H1 (cell line): ENCODE data around the gene ZNF282. TPM values are rescaled to one million over a fixed set of nuclear protein-coding genes. Genes with fewer than 3 reads are reported as not detected.

Source experiments
- ASH2L ChIP-seq: fragments of 200-600, 300-600 bp; sonication (generic); IDR thresholded peaks from one replicate; pipeline ENCODE4 v1.7.1; 2017; ENCODE audit warnings: low read length
- CBX8 ChIP-seq: fragments of 300-800, 300-1000 bp; sonication (generic); IDR thresholded peaks from 2 replicates; pipeline ENCODE4 v1.7.1; 2016; ENCODE audit warnings: low read depth, low read length, borderline replicate concordance
- CHD2 ChIP-seq: IDR thresholded peaks from 2 replicates; pipeline ENCODE4 v1.6.1; 2012; ENCODE audit warnings: low read length, improper control_type of control experiment
- CREB1 ChIP-seq: IDR thresholded peaks from 2 replicates; pipeline ENCODE4 v1.6.1; 2012; ENCODE audit warnings: inconsistent platforms
- EGR1 ChIP-seq: IDR thresholded peaks from 2 replicates; pipeline ENCODE4 v1.6.1; 2011; ENCODE audit warnings: low read depth, low read length, borderline replicate concordance
- EP300 ChIP-seq, 2 experiments: IDR thresholded peaks; 1 replicate in 1 of 2; 2 replicates in 1 of 2; pipeline ENCODE4 v1.6.1; 2011 to 2012; ENCODE audit warnings: low read depth in 2 of 2, low read length in 2 of 2, mild to moderate bottlenecking in 2 of 2, borderline replicate concordance in 1 of 2, inconsistent platforms in 1 of 2, moderate library complexity in 1 of 2
- GABPA ChIP-seq: IDR thresholded peaks from 2 replicates; pipeline ENCODE4 v1.6.1; 2011; ENCODE audit warnings: mild to moderate bottlenecking, low read length, moderate library complexity, borderline replicate concordance; ENCODE audit not compliant: insufficient read depth
- GTF2F1 ChIP-seq: IDR thresholded peaks from 2 replicates; pipeline ENCODE4 v1.6.1; 2012; ENCODE audit warnings: low read depth, low read length, improper control_type of control experiment, borderline replicate concordance
- KDM4A ChIP-seq: IDR thresholded peaks from one replicate; pipeline ENCODE4 v1.7.1; 2012; ENCODE audit warnings: low read depth, mild to moderate bottlenecking, moderate library complexity, low read length, inconsistent platforms; ENCODE audit not compliant: severe bottlenecking
- NANOG ChIP-seq: IDR thresholded peaks from 2 replicates; pipeline ENCODE4 v1.6.1; 2011; ENCODE audit warnings: low read length, low read depth, mild to moderate bottlenecking, inconsistent platforms; ENCODE audit not compliant: insufficient read depth, poor library complexity, severe bottlenecking
- PHF8 ChIP-seq: fragments of 200-600 bp; sonication (generic); conservative IDR thresholded peaks from 2 replicates; pipeline ENCODE4 v1.7.1; 2012; ENCODE audit warnings: low read depth, mild to moderate bottlenecking, inconsistent platforms, low read length, moderate library complexity
- POLR2A ChIP-seq, 2 experiments: IDR thresholded peaks; 1 replicate in 1 of 2; 2 replicates in 1 of 2; pipeline ENCODE4 v1.6.1; 2011; ENCODE audit warnings: low read depth in 2 of 2, low read length in 2 of 2, mild to moderate bottlenecking in 2 of 2; ENCODE audit errors: control extremely low read depth in 1 of 2
- RAD21 ChIP-seq, 2 experiments: IDR thresholded peaks in 1 of 2; conservative IDR thresholded peaks in 1 of 2; 2 replicates each; pipeline ENCODE4 v1.6.1; 2011; ENCODE audit warnings: low read depth in 2 of 2, low read length in 2 of 2, improper control_type of control experiment in 1 of 2, inconsistent platforms in 1 of 2, mild to moderate bottlenecking in 1 of 2, moderate library complexity in 1 of 2
- RBBP5 ChIP-seq: IDR thresholded peaks from 2 replicates; pipeline ENCODE4 v1.7.1; 2012; ENCODE audit warnings: low read depth, mild to moderate bottlenecking, inconsistent platforms, low read length, moderate library complexity, borderline replicate concordance
- RFX5 ChIP-seq: IDR thresholded peaks from 2 replicates; pipeline ENCODE4 v1.6.1; 2011; ENCODE audit warnings: low read depth, low read length, improper control_type of control experiment, borderline replicate concordance
- SIN3A ChIP-seq, 2 experiments: IDR thresholded peaks in 1 of 2; conservative IDR thresholded peaks in 1 of 2; 2 replicates each; pipeline ENCODE4 v1.6.1; 2011 to 2012; ENCODE audit warnings: low read length in 2 of 2, improper control_type of control experiment in 1 of 2, low read depth in 1 of 2, mild to moderate bottlenecking in 1 of 2
- SIX5 ChIP-seq: IDR thresholded peaks from 2 replicates; pipeline ENCODE4 v1.6.1; 2011; ENCODE audit warnings: mild to moderate bottlenecking, low read depth, low read length
- SP4 ChIP-seq: IDR thresholded peaks from 2 replicates; pipeline ENCODE4 v1.6.1; 2012; ENCODE audit warnings: low read length, inconsistent platforms
- TAF1 ChIP-seq: IDR thresholded peaks from 2 replicates; pipeline ENCODE4 v1.6.1; 2011; ENCODE audit warnings: mild to moderate bottlenecking, low read depth, low read length
- TBP ChIP-seq: IDR thresholded peaks from 2 replicates; pipeline ENCODE4 v1.6.1; 2011; ENCODE audit warnings: low read depth, low read length, improper control_type of control experiment
- TEAD4 ChIP-seq: IDR thresholded peaks from 2 replicates; pipeline ENCODE4 v1.6.1; 2012; ENCODE audit warnings: low read depth, low read length, inconsistent platforms, mixed read lengths
- YY1 ChIP-seq: IDR thresholded peaks from 2 replicates; pipeline ENCODE4 v1.6.1; 2011; ENCODE audit warnings: low read depth, mild to moderate bottlenecking, low read length
- polyA plus RNA-seq, 7 experiments: library from polyadenylated mRNA; depleted of rRNA in 3 of 7; stranded (reverse) in 5 of 7; unstranded in 2 of 7; fragments of >200 nt in 5 of 7; fragments of 200-250 nt in 2 of 7; gene quantifications; 1 replicate in 5 of 7; 2 replicates in 1 of 7; 4 replicates in 1 of 7; pipeline versions ENCODE4 v1.2.1 to v1.2.3, GENCODE V29; 2011 to 2013; ENCODE audit warnings: missing spikeins in 2 of 7, mixed read lengths in 2 of 7
- total RNA-seq: library from RNA; stranded (reverse); fragmentation: NEBNext Ultra II Directional; extraction: Animal tissue kit (Norgen Biotek cat#: 25700); gene quantifications from 2 replicates; pipeline ENCODE4 v1.2.1, GENCODE V29; 2021
- TF ChIP-seq, protein P1 (sequence below): IDR thresholded peaks from 2 replicates; pipeline ENCODE4 v1.6.1; 2012; ENCODE audit warnings: inconsistent platforms

ZNF282 gene
- total and polyA plus RNA-seq, 2 of the 8 experiments (the other 6 are each of a cell fraction or from before 2014, with no cell fraction given) = 16.9 to 36.3 TPM

GRCh38 chr7:149239345-149240143 is 44.2 kb downstream of the ZNF282 start, which contains the start of gene ZNF212 (continued):
- TF ChIP-seq RAD21 (IDR thresholded peaks at IDR 0.05 in 1 of 2, conservative IDR thresholded peaks at IDR 0.05 in 1 of 2; ENCODE audit: low read depth in 2 of 2, low read length in 2 of 2) = peak; percentile 52 to 60
- TF ChIP-seq CBX8 = no peak
- TF ChIP-seq ASH2L = peak; percentile 96
- no peak for TF ChIP-seq SIX5
- TF ChIP-seq EGR1 = 0 out of 2 replicates have a peak, but pooled peaks have one; percentile 27
- TF ChIP-seq CREB1 = peak; percentile 54; the same call in 1 of the 2 replicates
- peak; percentile 42; the same call in 1 of the 2 replicates for TF ChIP-seq CHD2
- TF ChIP-seq POLR2A (IDR thresholded peaks at IDR 0.05; ENCODE audit: control extremely low read depth in 1 of 2, low read depth in 2 of 2, low read length in 2 of 2) = peak in 1 of 2 experiments; percentile 67; a peak in 1 of 3 replicates
- no peak for TF ChIP-seq SP4
- peak; percentile 28 for TF ChIP-seq NANOG
- TF ChIP-seq GTF2F1 = 0 out of 2 replicates have a peak, but pooled peaks have one; percentile 30
- peak; percentile 99 for TF ChIP-seq RBBP5
- TF ChIP-seq RFX5 = no peak
- TF ChIP-seq PHF8 = peak; percentile 93
- peak; percentile 83 for TF ChIP-seq TBP
- peak in 1 of 2 experiments; percentile 74; a peak in 1 of 3 replicates for TF ChIP-seq EP300 (IDR thresholded peaks at IDR 0.05; ENCODE audit: borderline replicate concordance in 1 of 2, low read depth in 2 of 2, low read length in 2 of 2)
- TF ChIP-seq GABPA = no peak
- peak; percentile 74 for TF ChIP-seq TAF1
- TF ChIP-seq KDM4A = peak; percentile 76
- TF ChIP-seq SIN3A (conservative IDR thresholded peaks at IDR 0.05 in 1 of 2, IDR thresholded peaks at IDR 0.05 in 1 of 2; ENCODE audit: low read depth in 1 of 2, low read length in 2 of 2) = 0 out of 4 replicates have a peak, but pooled peaks of 1 of the 2 experiments have one; percentile 28
- TF ChIP-seq, protein P1, sequence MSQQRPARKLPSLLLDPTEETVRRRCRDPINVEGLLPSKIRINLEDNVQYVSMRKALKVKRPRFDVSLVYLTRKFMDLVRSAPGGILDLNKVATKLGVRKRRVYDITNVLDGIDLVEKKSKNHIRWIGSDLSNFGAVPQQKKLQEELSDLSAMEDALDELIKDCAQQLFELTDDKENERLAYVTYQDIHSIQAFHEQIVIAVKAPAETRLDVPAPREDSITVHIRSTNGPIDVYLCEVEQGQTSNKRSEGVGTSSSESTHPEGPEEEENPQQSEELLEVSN = no peak
- peak; percentile 66; the same call in 1 of the 2 replicates for TF ChIP-seq YY1
- peak; percentile 30; the same call in 1 of the 2 replicates for TF ChIP-seq TEAD4
